Measurements from ENCODE around the gene MAN2B1.

GRCh38 chr19:12596927-12597548 is 69.5 kb downstream of the MAN2B1 start:
- no peak for TF ChIP-seq CTCF (conservative IDR thresholded peaks at IDR 0.05 in 1 of 2, IDR thresholded peaks at IDR 0.05 in 1 of 2; ENCODE audit: low read depth in 1 of 2, low read length in 2 of 2)
- no peak for TF ChIP-seq EZH2 (IDR thresholded peaks at IDR 0.05; ENCODE audit: low read length, missing control alignments)

Data from fibroblast of lung (primary cell).